ENCODE data around the gene NR5A1. TPM values are rescaled to one million over a fixed set of nuclear protein-coding genes. Genes with fewer than 3 reads are reported as not detected.

The NR5A1 gene
- total RNA-seq, 4 donors from 2014 or later = not detected

DNA sequence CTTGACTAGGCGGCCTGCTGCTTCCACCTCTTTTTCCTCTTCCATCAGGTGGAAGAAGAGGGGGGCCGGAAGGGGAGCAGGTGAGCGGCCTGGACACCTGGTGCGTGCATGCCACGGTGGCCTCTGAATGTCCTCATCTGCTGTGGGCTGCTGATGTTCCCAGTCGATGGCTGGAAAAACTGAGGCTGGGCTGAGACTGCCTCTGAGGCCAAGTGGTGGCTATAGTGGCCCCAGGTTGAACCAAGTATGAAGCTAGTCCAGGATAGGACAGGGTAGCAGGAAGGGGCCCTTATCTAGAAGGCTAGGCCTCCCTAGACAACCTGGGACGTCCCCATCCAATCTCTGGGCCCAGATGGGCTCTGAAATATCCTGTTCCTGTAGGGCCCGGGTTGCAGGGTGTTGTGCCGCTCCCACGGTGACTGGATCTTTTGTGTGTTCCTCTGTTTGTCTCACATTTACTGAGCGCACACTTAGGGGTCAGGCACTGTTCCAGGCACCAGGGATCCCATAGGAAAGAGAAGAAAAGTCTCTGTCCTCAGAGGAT is 753 bp upstream of the NR5A1 start:
- Histone ChIP-seq H3K9me3 (no peaks in the 10 kb centered on the region), H3K4me1 (peaks cover 0 to 21% (median 12%) of the 10 kb centered on the region in 3 donors), H3K27ac (no peak overlapping the region), H3K36me3 (no peaks in the 10 kb centered on the region), H3K27me3 (peaks cover 54% of the 10 kb centered on the region), H3K4me3 (no peak overlapping the region)
- TF ChIP-seq, protein P1, sequence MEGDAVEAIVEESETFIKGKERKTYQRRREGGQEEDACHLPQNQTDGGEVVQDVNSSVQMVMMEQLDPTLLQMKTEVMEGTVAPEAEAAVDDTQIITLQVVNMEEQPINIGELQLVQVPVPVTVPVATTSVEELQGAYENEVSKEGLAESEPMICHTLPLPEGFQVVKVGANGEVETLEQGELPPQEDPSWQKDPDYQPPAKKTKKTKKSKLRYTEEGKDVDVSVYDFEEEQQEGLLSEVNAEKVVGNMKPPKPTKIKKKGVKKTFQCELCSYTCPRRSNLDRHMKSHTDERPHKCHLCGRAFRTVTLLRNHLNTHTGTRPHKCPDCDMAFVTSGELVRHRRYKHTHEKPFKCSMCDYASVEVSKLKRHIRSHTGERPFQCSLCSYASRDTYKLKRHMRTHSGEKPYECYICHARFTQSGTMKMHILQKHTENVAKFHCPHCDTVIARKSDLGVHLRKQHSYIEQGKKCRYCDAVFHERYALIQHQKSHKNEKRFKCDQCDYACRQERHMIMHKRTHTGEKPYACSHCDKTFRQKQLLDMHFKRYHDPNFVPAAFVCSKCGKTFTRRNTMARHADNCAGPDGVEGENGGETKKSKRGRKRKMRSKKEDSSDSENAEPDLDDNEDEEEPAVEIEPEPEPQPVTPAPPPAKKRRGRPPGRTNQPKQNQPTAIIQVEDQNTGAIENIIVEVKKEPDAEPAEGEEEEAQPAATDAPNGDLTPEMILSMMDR (IDR thresholded peaks at IDR 0.05) = no peak
- TF ChIP-seq POLR2AphosphoS5 (IDR thresholded peaks at IDR 0.05) (no peak), EP300 (IDR thresholded peaks at IDR 0.05) (no peak), POLR2A (IDR thresholded peaks at IDR 0.05) (no peak)
- ATAC-seq = no peak
- 91 to 97% methylated on average over 4 to 7 of the region's 11 CpGs for WGBS, 2 donors (ENCODE audit: low coverage in 1 of 2)

DNA sequence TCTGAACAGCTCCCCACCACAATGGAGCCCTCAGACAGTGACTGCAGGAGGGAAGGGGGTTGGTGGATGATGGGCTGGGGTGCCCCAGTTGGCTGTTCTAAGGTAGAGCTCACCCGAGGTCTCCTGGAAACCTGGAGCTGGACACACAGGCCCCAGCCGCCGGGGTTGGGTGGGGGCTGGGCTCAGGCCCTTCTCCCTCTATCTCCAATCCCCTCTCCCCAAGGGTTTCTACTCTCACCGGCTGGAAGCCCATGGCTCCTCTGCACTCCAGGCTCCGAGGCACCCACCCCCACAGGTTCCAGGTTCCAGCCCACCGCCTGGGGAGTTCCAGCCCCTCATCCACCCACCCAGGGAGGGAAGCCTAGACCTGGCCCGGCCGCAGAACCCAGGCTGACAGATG is 766 bp downstream of the NR5A1 start:
- ATAC-seq = no peak

DNA sequence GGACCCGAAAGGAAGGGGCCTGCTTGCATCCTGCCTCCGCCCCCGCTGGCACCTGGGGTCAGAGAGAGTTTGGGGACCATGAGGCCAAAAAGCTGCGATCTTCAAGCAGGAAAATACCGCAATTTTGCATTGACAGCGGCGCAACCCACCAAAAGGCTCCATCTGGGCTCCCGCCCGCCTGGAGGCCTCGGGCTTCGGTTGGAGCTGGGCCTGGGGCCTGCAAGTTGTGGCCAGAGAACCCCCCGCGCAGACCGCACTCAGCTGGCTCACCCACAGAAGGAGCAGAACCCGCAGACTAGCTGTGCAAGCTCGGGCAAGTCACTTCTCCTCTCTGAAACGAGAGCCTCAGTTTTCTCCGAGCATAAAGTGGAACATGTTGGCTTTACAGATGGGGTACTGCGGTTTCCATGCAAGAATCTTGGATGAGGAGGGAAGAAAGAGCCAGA is 1.3 kb downstream of the NR5A1 start:
- Histone ChIP-seq H3K36me3 (no peaks in the 10 kb centered on the region), H3K4me3 (no peak overlapping the region), H3K27me3 (peaks cover 65% of the 10 kb centered on the region), H3K9me3 (no peaks in the 10 kb centered on the region), H3K4me1 (peaks cover 0 to 24% (median 13%) of the 10 kb centered on the region in 3 donors), H3K27ac (no peak overlapping the region)
- no peak for TF ChIP-seq POLR2A (IDR thresholded peaks at IDR 0.05)
- TF ChIP-seq, protein P1 (IDR thresholded peaks at IDR 0.05) = no peak
- TF ChIP-seq EP300 (IDR thresholded peaks at IDR 0.05) = no peak
- no peak for TF ChIP-seq POLR2AphosphoS5 (IDR thresholded peaks at IDR 0.05)
- WGBS, 2 donors (ENCODE audit: low coverage in 1 of 2) = 70 to 80% methylated on average over 3 to 5 of the region's 19 CpGs
- no peak for ATAC-seq

More for the DNA sequence above, 766 bp downstream of the NR5A1 start:
- H3K36me3 ChIP-seq = no peaks in the 10 kb centered on the region
- peaks cover 65% of the 10 kb centered on the region for H3K27me3 ChIP-seq
- no peaks in the 10 kb centered on the region for H3K9me3 ChIP-seq
- peaks cover 0 to 24% (median 13%) of the 10 kb centered on the region in 3 donors for H3K4me1 ChIP-seq
- TF ChIP-seq, protein P1 (IDR thresholded peaks at IDR 0.05) = no peak
- TF ChIP-seq EP300 (IDR thresholded peaks at IDR 0.05) (no peak), POLR2A (IDR thresholded peaks at IDR 0.05) (no peak), POLR2AphosphoS5 (IDR thresholded peaks at IDR 0.05) (no peak)
- no peak overlapping the region for H3K4me3 ChIP-seq
- WGBS, 2 donors (ENCODE audit: low coverage in 1 of 2) = no CpG with 5 or more reads among the region's 8 CpGs
- H3K27ac ChIP-seq = no peak overlapping the region

DNA sequence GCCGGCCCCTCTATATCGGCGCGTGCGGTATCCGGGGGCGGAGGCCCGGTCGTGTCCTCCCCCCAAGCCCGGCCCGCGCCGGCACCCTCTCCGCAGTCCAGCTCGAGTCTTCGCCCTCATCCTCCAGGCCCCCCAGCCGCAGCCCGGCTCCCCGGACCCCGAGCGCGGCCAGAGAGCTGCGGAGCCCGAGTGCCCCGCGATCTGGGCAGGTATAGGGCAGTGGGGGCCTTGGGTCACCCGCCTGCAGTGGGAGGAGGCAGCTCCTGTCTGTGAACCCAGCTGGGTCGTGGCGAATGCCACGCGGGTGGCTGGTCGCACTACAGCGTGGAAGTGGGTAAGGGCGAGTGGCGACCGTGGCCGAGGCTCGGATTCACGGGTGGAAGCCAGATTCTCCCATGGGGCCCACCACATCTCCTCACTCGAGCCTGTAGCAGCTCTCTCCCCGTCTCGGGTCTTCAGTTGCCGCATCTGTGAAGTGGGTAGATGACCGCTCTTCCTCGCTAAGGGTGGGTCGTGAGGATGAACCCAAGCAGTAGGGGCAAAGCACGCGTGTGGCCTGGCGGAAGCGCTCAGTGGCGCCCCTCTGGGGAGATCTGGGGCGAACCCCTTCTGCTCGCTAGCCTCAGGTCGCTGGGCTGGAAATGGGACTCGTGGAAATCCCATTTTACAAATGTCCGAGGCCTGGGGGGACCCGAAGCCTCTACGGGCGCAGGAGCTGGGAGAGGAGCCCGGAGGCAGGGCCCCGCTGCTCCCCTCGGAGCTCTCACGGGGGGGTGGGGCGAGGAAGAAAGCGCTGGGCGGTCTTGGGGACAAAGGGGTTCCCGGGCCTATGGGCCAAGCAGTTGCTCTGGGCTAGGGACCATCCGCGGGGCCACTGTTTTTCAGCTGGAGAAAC is 1.9 kb downstream of the NR5A1 start:
- no peak for ATAC-seq
- H3K27ac ChIP-seq = no peak overlapping the region
- TF ChIP-seq POLR2AphosphoS5 (IDR thresholded peaks at IDR 0.05) = no peak
- H3K4me3 ChIP-seq = peak overlapping the region in 1 of 2 donors; percentile 35
- H3K27me3 ChIP-seq = peaks cover 70% of the 10 kb centered on the region
- H3K36me3 ChIP-seq = no peaks in the 10 kb centered on the region
- H3K9me3 ChIP-seq = no peaks in the 10 kb centered on the region
- peaks cover 0 to 24% (median 13%) of the 10 kb centered on the region in 3 donors for H3K4me1 ChIP-seq
- no CpG with 5 or more reads among the region's 69 CpGs for WGBS, 2 donors (ENCODE audit: low coverage in 1 of 2)

DNA sequence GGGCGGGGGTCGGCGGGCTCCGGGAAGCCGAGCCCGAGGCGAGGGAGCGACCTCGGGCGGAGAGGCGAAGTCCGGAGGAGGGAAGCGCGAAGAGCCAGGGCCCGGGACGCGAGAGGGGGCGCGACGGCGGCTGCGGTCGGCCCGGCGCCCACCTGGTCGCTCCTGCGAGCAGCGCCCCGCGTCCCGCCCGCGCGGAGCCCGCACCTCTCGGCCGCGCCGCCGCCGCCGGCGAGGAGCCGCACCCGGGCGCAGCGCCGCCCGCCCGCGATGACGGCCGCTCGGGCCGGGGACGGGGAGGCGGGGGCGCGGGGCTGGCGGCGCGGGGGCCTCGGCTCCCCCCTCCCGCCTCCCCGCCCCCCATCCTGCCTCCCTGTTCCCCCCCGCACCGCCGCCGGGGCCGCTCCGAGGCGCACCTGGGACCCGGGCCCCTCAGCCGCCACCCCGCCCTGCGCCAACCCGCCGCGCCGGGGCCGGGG is 2.6 kb downstream of the NR5A1 start:
- Histone ChIP-seq H3K27ac (no peak overlapping the region), H3K4me3 (peak overlapping the region in 1 of 2 donors; percentile 35), H3K27me3 (peaks cover 77% of the 10 kb centered on the region), H3K9me3 (no peaks in the 10 kb centered on the region), H3K4me1 (peaks cover 0 to 24% (median 13%) of the 10 kb centered on the region in 3 donors), H3K36me3 (no peaks in the 10 kb centered on the region)
- no CpG with 5 or more reads among the region's 81 CpGs for WGBS, 2 donors (ENCODE audit: low coverage in 1 of 2)
- TF ChIP-seq EP300 (IDR thresholded peaks at IDR 0.05) (no peak), POLR2AphosphoS5 (IDR thresholded peaks at IDR 0.05) (no peak), POLR2A (IDR thresholded peaks at IDR 0.05) (no peak)
- TF ChIP-seq, protein P1 (IDR thresholded peaks at IDR 0.05) = no peak
- no peak for ATAC-seq

All from gastroesophageal sphincter (tissue), 4 donors.